BE2C (cell line): Measurements from ENCODE around the gene THAP8.

Experiments used
- DNase-seq: peaks from one replicate; pipeline ENCODE4 v3.0.0-alpha.2; 2020
- H3K27me3 ChIP-seq: fragments of 250-450 bp; sonication (Bioruptor Pico); 2 replicates; pipeline ENCODE4 v1.5.1; 2020; ENCODE audit warnings: mild to moderate bottlenecking
- H3K36me3 ChIP-seq: fragments of 250-450 bp; sonication (Bioruptor Pico); 2 replicates; pipeline ENCODE4 v1.5.1; 2020; ENCODE audit warnings: mild to moderate bottlenecking
- H3K4me1 ChIP-seq: fragments of 250-450 bp; sonication (Bioruptor Pico); 2 replicates; pipeline ENCODE4 v1.5.1; 2020
- H3K4me3 ChIP-seq: 2 replicates; pipeline ENCODE4 v1.5.1; 2011; ENCODE audit warnings: low read depth, low read length
- H3K9me3 ChIP-seq: fragments of 250-450 bp; sonication (Bioruptor Pico); 2 replicates; pipeline ENCODE4 v1.5.1; 2020
- CTCF ChIP-seq: IDR thresholded peaks from 2 replicates; pipeline ENCODE4 v1.5.1; 2012; ENCODE audit warnings: mild to moderate bottlenecking, low read depth, low read length

The THAP8 gene

GRCh38 chr19:36089847-36090246, 35.8 kb upstream of the THAP8 start:
- no peaks in the 10 kb centered on the region for H3K4me1 ChIP-seq
- DNase-seq, result no peak
- H3K27me3 ChIP-seq, result no peaks in the 10 kb centered on the region
- no peak overlapping the region for H3K4me3 ChIP-seq
- TF ChIP-seq CTCF, result no peak
- peaks cover 69% of the 10 kb centered on the region for H3K36me3 ChIP-seq
- H3K9me3 ChIP-seq, result no peaks in the 10 kb centered on the region

- Histone ChIP-seq H3K27me3 (no peaks in the 10 kb centered on the region), H3K36me3 (peaks cover 78% of the 10 kb centered on the region), H3K9me3 (no peaks in the 10 kb centered on the region), H3K4me3 (no peak overlapping the region), H3K4me1 (no peaks in the 10 kb centered on the region)
- no peak for DNase-seq
- TF ChIP-seq CTCF, result no peak
Observed at GRCh38 chr19:36086326-36086725, 32.2 kb upstream of the THAP8 start.

- H3K27me3 ChIP-seq, result no peaks in the 10 kb centered on the region
- H3K36me3 ChIP-seq, result peaks cover 64% of the 10 kb centered on the region
- no peaks in the 10 kb centered on the region for H3K9me3 ChIP-seq
- no peak for TF ChIP-seq CTCF
- DNase-seq, result no peak
- H3K4me3 ChIP-seq, result no peak overlapping the region
- no peaks in the 10 kb centered on the region for H3K4me1 ChIP-seq
Observed at GRCh38 chr19:36084231-36085009, 30.3 kb upstream of the THAP8 start.

GRCh38 chr19:36082916-36083315, 28.8 kb upstream of the THAP8 start:
- no peaks in the 10 kb centered on the region for H3K4me1 ChIP-seq
- peaks cover 56% of the 10 kb centered on the region for H3K36me3 ChIP-seq
- no peaks in the 10 kb centered on the region for H3K9me3 ChIP-seq
- H3K4me3 ChIP-seq, result no peak overlapping the region
- DNase-seq, result no peak
- no peak for TF ChIP-seq CTCF
- H3K27me3 ChIP-seq, result no peaks in the 10 kb centered on the region

GRCh38 chr19:36081894-36082293, 27.8 kb upstream of the THAP8 start:
- no peak for TF ChIP-seq CTCF
- Histone ChIP-seq H3K4me1 (no peaks in the 10 kb centered on the region), H3K4me3 (no peak overlapping the region), H3K9me3 (no peaks in the 10 kb centered on the region), H3K27me3 (no peaks in the 10 kb centered on the region), H3K36me3 (peaks cover 50% of the 10 kb centered on the region)
- no peak for DNase-seq

- no peak for DNase-seq
- Histone ChIP-seq H3K4me3 (no peak overlapping the region), H3K36me3 (peaks cover 45% of the 10 kb centered on the region), H3K9me3 (no peaks in the 10 kb centered on the region), H3K27me3 (no peaks in the 10 kb centered on the region), H3K4me1 (no peaks in the 10 kb centered on the region)
- TF ChIP-seq CTCF, result no peak
Observed at GRCh38 chr19:36081385-36081784, 27.3 kb upstream of the THAP8 start.
